ELR (cell line): ENCODE data around the gene SETD6.
"Not testable (repeated sequence)": the region's sequence is repeated elsewhere in the genome, so short reads cannot be mapped to it uniquely, and the experiment has no call there.

Source experiments
- DNase-seq: peaks from one replicate; pipeline ENCODE4 v3.0.0-alpha.2; 2015; ENCODE audit warnings: low read depth

Gene SETD6

GRCh38 chr16:58515125-58515870 lies at the start of gene SETD6:
TSS of gene SETD6 (plus strand) at chr16:58515517. CDS start at chr16:58515538, 21 bp downstream.
- DNase-seq: peak; percentile 87

- no peak for DNase-seq
These were observed 49.5 kb upstream of the SETD6 start for GRCh38 chr16:58465817-58466216.

GRCh38 chr16:58466396-58466795 lies 48.9 kb upstream of the SETD6 start:
- DNase-seq: no peak

- no peak for DNase-seq
These were observed 47.4 kb upstream of the SETD6 start for GRCh38 chr16:58467905-58468304.

GRCh38 chr16:58471209-58471975 lies 43.9 kb upstream of the SETD6 start:
- DNase-seq: no peak

- no peak for DNase-seq
These were observed 43.1 kb upstream of the SETD6 start for GRCh38 chr16:58472266-58472665.

GRCh38 chr16:58472827-58473226 lies 42.5 kb upstream of the SETD6 start:
- DNase-seq: no peak

GRCh38 chr16:58474296-58474695 lies 41.0 kb upstream of the SETD6 start:
- DNase-seq: no peak

GRCh38 chr16:58475091-58475619 lies 40.2 kb upstream of the SETD6 start:
- DNase-seq: no peak

GRCh38 chr16:58476791-58477190 lies 38.5 kb upstream of the SETD6 start:
- no peak for DNase-seq

- no peak for DNase-seq
These were observed 36.9 kb upstream of the SETD6 start for GRCh38 chr16:58478427-58478826.

- no peak for DNase-seq
These were observed 34.0 kb upstream of the SETD6 start for GRCh38 chr16:58481226-58481869.

- peak; percentile 58 for DNase-seq
These were observed 33.4 kb upstream of the SETD6 start for GRCh38 chr16:58481931-58482330.

GRCh38 chr16:58485184-58485887 lies 30.0 kb upstream of the SETD6 start:
- DNase-seq: no peak

GRCh38 chr16:58487566-58488351 lies 27.6 kb upstream of the SETD6 start:
- DNase-seq: peak; percentile 88

- no peak for DNase-seq
These were observed 26.8 kb upstream of the SETD6 start for GRCh38 chr16:58488531-58488930.

GRCh38 chr16:58490065-58490464 lies 25.3 kb upstream of the SETD6 start:
- DNase-seq: no peak

- DNase-seq: not testable (repeated sequence)
These were observed 24.8 kb upstream of the SETD6 start for GRCh38 chr16:58490539-58490938.

GRCh38 chr16:58492066-58492465 lies 23.3 kb upstream of the SETD6 start:
- no peak for DNase-seq

GRCh38 chr16:58492735-58493134 lies 22.6 kb upstream of the SETD6 start:
- no peak for DNase-seq

- no peak for DNase-seq
These were observed 21.4 kb upstream of the SETD6 start for GRCh38 chr16:58493756-58494431.
